Nephron (organoid): ENCODE measurements around the gene ABL1.
A peak's percentile ranks its signal among the peaks of the same experiment; 100 is the strongest.

Experiments
- H3K27ac Mint-ChIP-seq, 3 experiments: 2 replicates each; pipeline ENCODE4 v1.8.0; 2020; ENCODE audit warnings: mixed read lengths in 3 of 3, mild to moderate bottlenecking in 2 of 3, moderate library complexity in 1 of 3
- H3K27me3 Mint-ChIP-seq: 2 replicates; pipeline ENCODE4 v1.8.0; 2021; ENCODE audit warnings: low read depth, mild to moderate bottlenecking, moderate library complexity, mixed read lengths
- H3K36me3 Mint-ChIP-seq: 2 replicates; pipeline ENCODE4 v1.8.0; 2020; ENCODE audit warnings: low read depth, mixed read lengths
- H3K4me1 Mint-ChIP-seq: 2 replicates; pipeline ENCODE4 v1.8.0; 2020; ENCODE audit warnings: mixed read lengths
- H3K4me3 Mint-ChIP-seq, 3 experiments: 2 replicates each; pipeline ENCODE4 v1.8.0; 2020; ENCODE audit warnings: mild to moderate bottlenecking in 3 of 3, mixed read lengths in 3 of 3, moderate library complexity in 2 of 3
- H3K9me3 Mint-ChIP-seq: 2 replicates; pipeline ENCODE4 v1.8.0; 2020; ENCODE audit warnings: mixed read lengths
- TF ChIP-seq, protein P1 (sequence below), 3 experiments: fragments of 200-600 bp; sonication (generic); IDR thresholded peaks; one replicate each; pipeline ENCODE4 v1.5.0; 2021; ENCODE audit warnings: antibody characterized with exemption in 3 of 3; ENCODE audit not compliant: unreplicated experiment in 3 of 3

Gene ABL1

DNA sequence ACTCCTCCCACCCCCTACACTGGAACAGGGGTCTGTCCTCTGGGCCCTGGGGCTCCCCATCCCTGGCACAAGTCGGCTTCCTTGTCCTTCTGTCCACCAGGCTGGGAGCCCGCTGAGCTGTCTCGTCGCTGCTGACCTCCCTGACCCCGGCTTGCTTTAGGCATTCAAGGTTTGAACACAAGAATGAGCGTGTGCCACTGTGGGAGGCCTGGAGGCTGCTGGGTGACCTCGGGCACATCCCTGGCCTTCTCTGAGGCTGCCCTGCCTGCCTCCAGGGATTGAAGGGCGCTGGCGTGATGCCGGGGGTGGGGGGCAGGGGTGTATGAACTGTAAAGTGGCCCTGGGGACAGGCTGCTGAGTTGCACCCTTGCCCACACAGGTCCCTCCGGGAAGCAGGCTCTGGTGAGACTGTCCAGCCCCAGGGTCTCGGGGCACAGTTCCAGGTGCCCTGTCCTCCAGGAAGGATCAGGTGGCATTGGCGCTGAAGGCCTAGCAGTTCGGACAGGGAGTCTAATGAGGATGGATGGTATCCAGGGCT is 85.8 kb downstream of the ABL1 start:
- Mint-ChIP-seq H3K27ac (peak overlapping the region; percentile 63 to 88 (median 65)), H3K27me3 (peaks cover 43% of the 10 kb centered on the region), H3K9me3 (no peaks in the 10 kb centered on the region), H3K4me3 (peak overlapping the region in 1 of 3 experiments; percentile 16), H3K4me1 (peaks cover 21% of the 10 kb centered on the region), H3K36me3 (no peaks in the 10 kb centered on the region)
- TF ChIP-seq, protein P1, sequence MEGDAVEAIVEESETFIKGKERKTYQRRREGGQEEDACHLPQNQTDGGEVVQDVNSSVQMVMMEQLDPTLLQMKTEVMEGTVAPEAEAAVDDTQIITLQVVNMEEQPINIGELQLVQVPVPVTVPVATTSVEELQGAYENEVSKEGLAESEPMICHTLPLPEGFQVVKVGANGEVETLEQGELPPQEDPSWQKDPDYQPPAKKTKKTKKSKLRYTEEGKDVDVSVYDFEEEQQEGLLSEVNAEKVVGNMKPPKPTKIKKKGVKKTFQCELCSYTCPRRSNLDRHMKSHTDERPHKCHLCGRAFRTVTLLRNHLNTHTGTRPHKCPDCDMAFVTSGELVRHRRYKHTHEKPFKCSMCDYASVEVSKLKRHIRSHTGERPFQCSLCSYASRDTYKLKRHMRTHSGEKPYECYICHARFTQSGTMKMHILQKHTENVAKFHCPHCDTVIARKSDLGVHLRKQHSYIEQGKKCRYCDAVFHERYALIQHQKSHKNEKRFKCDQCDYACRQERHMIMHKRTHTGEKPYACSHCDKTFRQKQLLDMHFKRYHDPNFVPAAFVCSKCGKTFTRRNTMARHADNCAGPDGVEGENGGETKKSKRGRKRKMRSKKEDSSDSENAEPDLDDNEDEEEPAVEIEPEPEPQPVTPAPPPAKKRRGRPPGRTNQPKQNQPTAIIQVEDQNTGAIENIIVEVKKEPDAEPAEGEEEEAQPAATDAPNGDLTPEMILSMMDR (IDR thresholded peaks at IDR 0.05; ENCODE audit: unreplicated experiment in 3 of 3) = no peak

DNA sequence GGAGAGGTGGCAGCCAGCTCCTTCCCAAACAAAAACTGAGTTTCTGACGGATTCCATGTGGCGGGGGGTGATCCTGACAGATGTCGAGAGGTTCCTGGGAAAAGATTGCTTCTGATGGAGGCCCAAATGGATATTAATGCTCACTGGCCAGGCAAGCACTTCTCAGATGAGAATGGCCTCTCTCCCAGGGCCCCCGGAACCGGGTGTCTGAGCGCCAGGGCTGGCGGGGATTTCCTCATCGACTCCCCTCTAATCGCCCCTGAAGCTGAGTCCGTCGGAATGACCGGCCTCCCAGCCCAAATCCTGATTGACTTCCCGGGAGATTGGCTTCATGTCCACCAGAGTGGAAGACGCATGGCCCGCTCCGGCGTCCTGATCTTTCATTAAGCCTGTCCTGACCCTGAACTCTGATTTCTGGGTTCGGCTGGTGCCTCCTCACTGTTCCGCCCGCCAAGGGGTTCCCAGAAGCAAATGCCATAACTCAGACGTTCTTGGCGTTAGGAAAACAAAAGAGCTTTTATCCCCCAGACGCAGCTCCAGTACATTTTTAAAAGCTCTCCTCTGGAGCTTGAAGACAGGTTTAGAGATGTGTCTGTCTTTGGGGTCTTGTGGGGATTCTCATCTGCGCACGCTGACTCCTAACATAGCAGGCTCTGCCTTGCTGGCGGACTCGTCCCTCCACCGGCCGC is 86.4 kb downstream of the ABL1 start:
- Mint-ChIP-seq H3K27ac (peak overlapping the region; percentile 63 to 88 (median 65)), H3K4me1 (peaks cover 21% of the 10 kb centered on the region), H3K4me3 (peak overlapping the region in 2 of 3 experiments; percentile 16 to 21), H3K9me3 (no peaks in the 10 kb centered on the region), H3K36me3 (no peaks in the 10 kb centered on the region), H3K27me3 (peaks cover 43% of the 10 kb centered on the region)
- TF ChIP-seq, protein P1 (IDR thresholded peaks at IDR 0.05; ENCODE audit: unreplicated experiment in 3 of 3) = no peak

DNA sequence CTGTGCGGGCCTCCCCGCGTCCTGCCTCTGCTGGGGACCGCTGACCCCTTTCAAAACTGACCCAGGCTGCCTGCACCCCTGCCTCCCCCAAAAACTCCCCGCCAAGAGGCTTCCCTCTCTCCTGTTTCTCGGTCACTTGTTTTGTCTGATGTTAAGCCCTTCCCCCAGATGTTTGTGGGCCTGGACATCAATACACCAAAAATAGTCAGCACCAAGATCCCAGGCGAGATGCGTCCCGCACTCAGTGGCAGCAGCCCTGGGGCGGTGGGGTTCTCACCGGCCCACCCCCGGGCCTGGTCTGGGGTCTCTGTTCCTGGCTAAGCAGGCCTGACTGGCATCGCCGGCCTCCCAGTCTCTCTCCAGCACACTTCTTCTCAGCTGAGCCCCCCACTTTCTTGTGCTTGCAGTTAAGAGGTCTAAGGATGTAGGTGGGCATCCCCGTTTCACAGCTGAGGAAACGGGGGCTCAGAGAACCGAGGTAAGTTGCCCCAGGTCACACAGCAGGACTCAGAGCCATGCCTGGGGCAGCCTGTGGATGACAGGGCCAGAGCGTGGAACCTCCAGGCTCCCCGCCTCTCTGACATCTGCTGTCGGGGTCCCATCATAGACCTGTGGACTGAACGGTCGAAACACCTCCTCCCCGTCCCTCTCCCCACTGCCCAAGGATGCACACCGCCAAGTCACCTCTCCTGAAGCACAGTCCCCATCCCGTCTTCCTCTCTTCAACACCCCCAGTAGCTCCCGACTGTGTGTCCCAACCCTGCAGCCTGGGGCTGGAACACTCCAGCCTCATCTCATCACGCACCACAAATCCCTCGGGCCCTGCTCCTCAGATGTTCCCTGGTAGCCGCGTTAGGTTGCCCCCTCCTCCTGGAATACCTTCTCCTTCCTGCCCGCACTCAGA is 87.2 kb downstream of the ABL1 start:
- Mint-ChIP-seq H3K9me3 (no peaks in the 10 kb centered on the region), H3K36me3 (no peaks in the 10 kb centered on the region), H3K4me1 (peaks cover 21% of the 10 kb centered on the region), H3K27ac (peak overlapping the region; percentile 63 to 88 (median 65)), H3K27me3 (peaks cover 41% of the 10 kb centered on the region), H3K4me3 (peak overlapping the region in 1 of 3 experiments; percentile 43)
- TF ChIP-seq, protein P1 (IDR thresholded peaks at IDR 0.05; ENCODE audit: unreplicated experiment in 3 of 3) = no peak

DNA sequence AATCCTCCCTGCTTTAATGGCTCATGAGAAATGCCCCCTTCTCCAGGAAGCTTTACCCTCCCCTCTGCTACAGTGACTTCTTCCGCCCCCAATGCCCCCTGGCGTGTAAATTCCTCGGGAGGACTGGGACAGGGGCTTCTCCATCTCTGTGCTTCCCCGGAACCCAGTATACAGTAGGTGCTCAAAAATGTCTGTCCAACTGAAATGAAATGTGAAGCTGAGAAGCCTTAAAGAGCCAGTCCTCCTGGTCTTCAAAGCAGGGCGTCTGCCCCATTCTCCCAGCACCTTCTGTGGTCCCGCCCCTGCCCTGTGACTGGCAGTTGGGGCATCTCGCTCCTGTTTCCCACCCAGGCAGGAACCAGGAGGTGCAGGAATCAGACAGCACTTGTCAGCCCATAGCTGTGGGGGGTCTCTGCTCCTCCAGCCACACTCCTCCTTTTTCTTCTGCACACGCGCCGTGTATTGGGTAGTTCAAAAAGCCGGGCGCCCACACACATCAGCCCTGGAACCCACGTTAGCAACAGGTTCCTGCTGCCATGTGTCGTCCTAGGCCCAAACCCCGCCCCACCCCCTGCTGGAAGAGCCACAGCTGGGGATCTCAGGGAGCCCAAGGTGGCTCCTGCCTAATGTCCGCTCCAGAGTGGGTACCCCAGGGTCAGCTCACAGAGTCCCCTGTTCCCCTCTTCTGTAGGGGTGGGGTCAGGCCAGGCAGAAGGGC is 88.0 kb downstream of the ABL1 start:
- TF ChIP-seq, protein P1 (IDR thresholded peaks at IDR 0.05; ENCODE audit: unreplicated experiment in 3 of 3) = no peak
- Mint-ChIP-seq H3K36me3 (no peaks in the 10 kb centered on the region), H3K27me3 (peaks cover 36% of the 10 kb centered on the region), H3K9me3 (no peaks in the 10 kb centered on the region), H3K4me1 (peaks cover 24% of the 10 kb centered on the region), H3K27ac (peak overlapping the region in 2 of 3 experiments; percentile 12 to 88), H3K4me3 (peak overlapping the region in 1 of 3 experiments; percentile 43)

DNA sequence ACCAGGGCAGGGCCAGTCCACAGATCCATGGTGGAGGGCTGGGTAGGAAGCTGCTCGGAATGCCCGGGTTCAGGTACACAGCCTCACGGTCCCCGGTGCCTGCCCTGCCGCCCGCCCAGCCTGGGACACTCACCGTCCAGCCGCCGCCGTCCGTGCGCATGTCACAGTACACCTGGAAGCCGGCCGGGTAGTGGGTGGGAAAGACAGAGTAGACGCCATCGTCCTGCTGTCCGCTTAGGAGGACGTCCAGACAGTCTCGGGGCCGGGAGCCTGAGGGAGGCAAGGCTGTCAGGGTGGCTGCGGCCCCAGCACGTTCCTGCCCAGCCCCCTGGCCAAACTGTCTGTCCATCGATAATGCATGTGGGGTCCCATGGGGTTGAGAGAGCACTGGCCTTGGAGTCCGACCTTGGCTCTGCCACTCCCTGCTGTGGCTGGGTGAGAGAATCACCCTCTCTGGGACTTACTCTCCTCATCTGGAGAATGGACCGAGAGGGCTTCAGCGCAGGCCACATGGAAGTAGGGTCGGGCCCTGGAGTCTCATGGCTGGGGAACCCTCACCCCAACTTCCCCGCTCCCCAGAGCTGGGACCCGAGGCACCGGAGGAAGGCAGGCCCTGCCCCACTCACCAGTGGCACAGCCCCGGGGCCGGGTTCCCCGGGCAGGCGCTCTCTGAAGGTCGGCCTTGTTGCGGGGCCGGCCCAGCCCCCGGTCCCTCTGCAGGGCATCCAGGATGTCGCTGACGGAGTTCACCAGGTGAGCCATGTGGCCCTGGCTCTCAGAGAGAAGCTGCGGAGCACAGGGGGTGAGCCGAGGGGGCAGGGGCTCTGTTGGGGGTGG is 88.8 kb downstream of the ABL1 start:
- Mint-ChIP-seq H3K36me3 (no peaks in the 10 kb centered on the region), H3K27ac (no peak overlapping the region), H3K27me3 (peaks cover 36% of the 10 kb centered on the region), H3K4me3 (no peak overlapping the region), H3K9me3 (no peaks in the 10 kb centered on the region), H3K4me1 (peaks cover 27% of the 10 kb centered on the region)
- TF ChIP-seq, protein P1 (IDR thresholded peaks at IDR 0.05; ENCODE audit: unreplicated experiment in 3 of 3) = no peak
